ENCODE results near the gene FMOD.
"Not testable (repeated sequence)": the region's sequence is repeated elsewhere in the genome, so short reads cannot be mapped to it uniquely, and the experiment has no call there.

Gene FMOD

DNA sequence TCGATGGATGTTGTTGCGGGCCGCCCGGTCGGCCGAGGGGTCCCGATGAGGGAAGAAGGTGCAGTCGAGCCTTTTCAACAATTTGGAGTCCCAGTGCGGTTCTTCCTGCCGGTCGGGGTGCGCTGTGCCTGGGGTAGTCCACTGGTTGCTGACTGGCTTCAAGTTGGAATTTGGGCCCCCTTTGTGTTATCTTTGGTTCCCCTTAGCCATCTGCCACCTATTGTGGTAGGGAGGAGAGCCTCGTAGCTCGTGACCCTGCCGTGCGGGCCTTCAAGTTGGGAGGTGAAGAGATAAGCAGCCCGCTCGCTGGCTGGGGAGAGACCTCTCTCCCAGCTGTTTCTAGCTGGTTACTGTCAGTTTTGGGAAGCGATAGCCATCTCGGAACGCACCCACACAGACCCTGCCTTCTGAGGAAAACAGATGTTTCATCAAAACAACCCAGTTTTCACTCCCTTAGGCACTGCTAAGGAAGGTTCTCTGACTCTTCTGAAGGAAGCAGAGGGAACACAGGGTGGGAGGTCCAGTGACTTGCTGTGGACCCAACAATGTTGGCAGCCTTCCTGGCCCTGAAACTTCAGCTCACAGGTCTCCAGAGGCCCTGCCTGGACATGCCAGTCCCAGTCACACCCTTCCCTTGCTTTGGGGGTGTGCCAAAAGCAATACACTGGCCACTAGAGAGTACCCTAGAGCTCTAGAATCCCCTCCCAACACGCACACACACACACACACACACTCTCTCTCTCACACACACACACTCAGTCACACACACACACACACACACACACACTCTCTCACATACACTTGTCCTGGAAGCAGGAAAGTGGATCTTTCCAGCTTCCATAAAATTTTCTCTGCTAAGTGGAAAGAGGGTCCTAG is 44.6 kb downstream of the FMOD start:
- no peak for DNase-seq (ENCODE audit: low read depth in 2 of 2)

DNA sequence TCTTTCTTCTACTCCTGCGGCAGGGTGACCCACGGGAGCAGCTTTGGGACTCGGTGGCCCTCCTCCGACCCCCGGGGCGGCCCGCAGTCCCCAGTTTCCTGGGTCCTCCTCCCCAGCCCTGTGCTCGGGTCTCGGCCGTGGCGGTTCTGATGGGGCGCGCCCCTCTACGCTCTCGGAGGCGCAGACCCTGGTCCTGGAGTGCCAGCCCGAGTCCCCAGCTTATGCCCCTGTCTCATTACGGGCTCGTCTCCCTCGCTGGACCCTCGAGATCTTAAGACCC is 45.2 kb downstream of the FMOD start:
- no peak for DNase-seq (ENCODE audit: low read depth in 2 of 2)

DNA sequence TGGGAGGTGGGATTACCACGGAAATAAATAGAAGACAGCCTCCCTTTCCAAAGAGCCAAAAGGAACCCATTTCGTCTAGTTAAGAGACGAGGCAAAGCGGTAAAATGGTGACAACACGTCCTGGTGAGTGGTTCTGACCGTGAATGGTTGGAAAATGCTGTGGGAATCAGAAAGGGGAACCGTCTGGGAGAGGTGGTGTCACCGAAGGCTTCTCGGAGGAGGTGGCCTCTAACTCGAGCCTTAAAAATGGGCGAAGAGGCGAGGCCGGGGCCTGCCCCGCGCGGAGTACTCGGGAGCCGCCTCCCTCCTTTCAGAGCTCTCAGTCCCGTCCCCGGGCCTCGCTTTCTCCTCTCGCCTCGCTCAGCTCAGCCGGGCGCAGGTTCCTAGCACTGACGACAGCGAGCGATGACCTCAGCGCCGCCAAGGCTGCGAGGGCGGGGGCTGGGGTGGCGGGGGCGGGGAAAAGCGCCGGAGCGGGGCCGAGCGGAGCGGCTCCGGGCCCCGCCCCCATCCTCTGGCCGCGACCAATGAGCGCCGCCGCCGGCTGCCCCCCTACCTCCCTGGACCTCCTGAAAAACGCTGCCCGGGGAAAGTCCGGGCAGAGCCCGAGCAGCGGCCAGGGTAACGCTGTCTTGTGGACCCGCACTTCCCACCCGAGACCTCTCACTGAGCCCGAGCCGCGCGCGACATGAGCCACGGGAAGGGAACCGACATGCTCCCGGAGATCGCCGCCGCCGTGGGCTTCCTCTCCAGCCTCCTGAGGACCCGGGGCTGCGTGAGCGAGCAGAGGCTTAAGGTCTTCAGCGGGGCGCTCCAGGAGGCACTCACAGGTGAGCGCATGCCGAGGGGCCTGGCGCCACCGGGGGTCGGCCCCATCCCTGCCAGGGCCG is 45.8 kb downstream of the FMOD start, which contains the start of gene BTG2:
Gene BTG2, plus strand, starts transcription at position 601 of the 890 bp plus-strand sequence. Its CDS starts 88 bp downstream, at position 689.
- peak; percentile 85 to 88 for DNase-seq (ENCODE audit: low read depth in 2 of 2)

DNA sequence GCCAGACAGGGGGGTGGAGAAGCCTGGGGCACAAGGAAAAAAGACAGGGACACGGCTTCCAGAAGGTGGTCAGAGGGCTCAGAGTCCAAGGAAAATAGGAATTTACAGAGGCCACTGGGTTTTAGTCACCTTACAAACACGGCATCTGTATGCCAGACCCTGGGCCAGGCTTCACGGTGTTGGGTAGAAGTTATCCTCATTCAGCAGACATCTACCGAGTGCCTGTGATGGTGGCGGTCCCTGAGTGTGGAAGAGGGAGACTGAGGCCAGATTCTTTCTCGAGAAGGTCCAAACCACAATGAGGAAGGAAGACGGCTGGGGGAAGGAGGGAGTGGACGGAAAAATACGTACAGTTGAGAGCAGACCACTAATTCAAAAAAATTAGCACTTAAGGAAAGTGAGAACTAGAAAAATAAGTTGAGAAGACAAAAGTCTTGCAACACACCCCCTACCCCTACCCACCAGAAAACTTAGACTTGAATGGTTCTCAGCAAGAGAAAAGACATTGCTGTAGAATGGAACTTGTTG is 46.5 kb downstream of the FMOD start:
- no peak for DNase-seq (ENCODE audit: low read depth in 2 of 2)

DNA sequence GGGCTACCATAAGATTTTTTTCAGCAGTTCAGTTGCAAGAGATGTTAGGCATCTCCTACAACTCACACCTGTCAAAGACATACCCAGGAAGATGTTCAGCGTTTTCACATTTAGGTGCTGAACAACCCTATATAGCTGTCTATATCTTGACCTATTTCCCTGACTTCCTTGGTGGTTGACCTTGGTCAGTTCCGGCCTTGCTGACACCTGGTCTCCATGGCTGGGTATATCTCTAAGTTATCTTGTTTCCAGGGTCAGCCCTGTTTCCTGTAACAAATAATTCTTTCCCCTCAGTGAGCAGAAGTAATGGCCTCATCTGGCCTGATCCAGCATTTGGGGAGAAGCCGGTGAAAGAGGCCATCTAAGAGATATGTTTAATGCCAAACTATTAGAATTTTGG is 48.0 kb downstream of the FMOD start:
- DNase-seq (ENCODE audit: low read depth in 2 of 2) = no peak

DNA sequence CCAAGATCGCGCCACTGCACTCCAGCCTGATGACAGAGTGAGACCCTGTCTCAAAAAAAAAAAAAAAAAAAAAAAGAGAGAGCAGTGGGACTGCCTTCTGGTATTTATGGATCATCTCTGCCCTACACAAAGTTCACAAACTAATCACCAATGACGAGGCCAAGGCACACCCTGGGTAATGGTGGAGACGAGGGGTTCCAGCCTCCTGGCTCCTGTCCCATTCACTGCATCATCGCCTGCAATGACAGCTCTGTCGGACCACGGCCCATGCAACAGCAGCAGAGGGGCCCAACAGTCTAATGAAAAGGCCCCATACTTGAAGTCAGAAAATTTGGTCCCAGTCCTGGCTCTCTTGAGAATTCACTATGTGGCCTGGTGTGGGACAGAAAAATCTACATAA is 48.5 kb downstream of the FMOD start:
- no peak for DNase-seq (ENCODE audit: low read depth in 2 of 2)

DNA sequence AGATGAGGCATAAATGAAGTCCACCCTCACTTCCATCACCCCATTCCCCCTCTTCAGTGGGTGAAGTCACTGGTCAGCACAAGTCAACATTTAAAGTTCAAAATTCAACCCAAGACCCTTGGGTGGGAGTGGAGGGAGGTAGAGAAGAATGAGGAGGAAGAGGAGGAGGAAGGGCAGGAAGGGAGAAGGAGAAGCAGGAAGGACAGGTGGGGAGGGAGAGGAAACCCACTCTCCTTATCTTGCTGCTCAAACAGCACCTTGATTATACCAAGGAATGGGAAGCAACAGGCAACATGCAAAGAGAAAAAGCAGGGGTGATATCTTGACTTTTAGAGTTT is 49.6 kb downstream of the FMOD start:
- DNase-seq (ENCODE audit: low read depth in 2 of 2) = no peak

DNA sequence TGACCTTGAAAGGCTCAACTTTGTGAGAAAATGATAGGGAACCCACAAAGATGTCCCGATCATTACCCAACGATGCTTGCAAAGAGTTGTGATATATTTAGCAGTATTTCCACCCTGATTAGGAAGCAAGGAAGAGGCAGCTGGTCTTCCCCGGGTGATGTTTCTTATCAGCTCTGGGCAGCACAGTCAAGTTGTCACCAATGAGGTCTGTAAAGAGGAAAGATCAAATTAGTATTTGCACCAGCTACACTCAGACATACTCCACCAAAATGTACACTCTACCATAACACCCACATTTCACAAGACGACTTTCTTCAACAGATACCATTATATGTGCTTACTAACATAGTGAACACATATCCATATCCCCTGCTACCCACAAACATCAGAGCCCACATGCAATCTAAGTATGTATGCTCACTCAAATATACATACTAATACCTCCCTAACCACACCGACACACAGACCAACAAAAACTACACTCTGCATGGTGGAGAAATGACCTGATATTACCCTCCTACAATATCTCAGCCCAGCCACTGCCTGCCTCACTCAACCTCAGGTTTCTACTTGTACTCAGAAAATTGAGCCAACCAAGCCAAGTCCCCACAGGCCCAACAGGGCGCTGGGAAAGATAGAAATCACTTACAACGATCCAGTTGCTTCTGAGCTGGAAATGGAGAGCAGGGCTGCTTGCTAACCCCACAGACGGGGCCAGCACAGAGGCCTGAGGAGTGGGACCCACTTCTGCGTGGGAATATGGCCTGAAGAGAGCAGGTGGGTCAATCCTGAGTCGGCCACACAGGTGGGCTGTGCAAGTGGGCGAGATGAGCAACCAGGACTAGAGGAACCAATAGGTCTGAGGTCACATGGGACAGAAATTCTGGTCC is 50.2 kb downstream of the FMOD start:
- no peak for DNase-seq (ENCODE audit: low read depth in 2 of 2)

DNA sequence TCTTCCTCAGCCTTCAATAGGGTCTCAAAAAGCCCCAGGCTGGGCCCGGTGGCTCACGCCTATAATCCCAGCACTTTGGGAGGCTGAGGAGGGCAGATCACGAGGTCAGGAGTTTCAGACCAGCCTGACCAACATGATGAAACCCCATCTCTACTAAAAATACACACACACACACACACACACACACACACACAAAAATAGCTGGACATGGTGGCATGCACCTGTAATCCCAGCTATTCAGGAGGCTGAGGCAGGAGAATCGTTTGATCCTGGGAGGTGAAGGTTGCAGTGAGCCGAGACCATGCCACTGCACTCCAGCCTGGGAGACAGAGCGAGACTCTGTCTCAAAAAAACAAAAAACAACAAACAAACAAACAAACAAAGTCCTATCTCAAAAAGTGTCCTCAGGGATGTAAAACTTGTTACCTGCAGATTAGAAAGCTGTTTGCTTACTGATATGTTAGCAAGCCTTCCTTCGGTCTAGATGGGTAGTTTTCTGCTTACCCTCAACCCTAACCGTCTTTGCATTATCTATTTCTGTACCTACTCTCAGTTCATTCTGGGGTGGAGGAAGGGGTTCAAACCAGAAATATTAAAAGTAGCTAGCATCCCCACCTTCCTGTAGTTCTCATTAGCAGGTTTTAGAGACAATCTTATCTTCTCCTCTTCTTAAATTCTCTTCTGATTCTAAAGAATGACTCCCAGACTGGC is 51.0 kb downstream of the FMOD start:
- DNase-seq (ENCODE audit: low read depth in 2 of 2) = not testable (repeated sequence)

DNA sequence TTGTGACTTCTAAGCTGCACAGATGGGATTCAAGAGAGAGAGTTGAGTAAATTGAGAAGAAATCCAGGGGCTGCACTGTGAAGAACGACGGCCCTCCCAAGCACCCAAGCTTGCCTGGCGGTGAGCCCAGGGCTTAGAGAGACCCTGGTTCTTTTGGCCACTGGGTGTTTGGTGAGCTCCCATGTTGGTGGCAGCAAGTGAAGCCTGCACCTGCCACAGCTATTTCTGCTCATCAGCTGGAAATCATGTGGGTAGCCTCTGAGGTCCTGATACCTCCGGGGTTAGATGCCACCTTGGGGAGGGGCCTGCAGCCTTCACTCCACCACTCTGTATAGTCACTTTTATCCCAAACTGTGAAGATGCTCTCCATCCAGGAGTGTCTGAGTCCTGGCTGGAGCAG is 51.8 kb downstream of the FMOD start:
- DNase-seq (ENCODE audit: low read depth in 2 of 2) = no peak

DNA sequence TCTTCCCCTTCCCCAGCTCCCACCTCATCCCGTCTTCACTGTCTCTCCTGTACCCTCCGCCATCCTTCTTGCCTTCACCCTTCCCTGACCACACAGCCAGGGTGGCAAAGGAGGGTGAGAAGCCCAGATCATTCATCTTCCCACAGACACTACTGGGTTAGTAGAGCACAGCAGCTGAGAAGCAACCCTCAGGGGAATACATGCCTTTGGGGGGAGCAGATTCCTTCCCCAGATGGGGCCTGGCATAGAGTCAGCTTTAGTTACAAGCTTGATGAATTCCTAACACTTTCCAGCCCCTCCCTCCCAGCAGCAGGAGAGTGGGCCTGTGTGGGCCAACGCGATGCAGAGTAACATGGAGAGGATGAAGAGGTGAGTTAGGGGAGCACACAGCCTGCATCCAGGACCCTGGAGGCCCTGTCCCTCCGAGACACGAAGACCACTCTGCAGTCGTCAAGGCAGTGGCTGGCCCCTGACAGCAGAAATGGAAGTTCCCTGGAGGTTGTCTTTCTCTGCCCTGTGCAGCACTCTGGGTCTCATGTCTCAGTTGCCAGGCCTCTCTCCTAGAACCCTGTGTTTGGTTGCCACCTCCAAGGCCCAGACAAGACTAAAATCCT is 54.4 kb downstream of the FMOD start:
- no peak for DNase-seq (ENCODE audit: low read depth in 2 of 2)

DNA sequence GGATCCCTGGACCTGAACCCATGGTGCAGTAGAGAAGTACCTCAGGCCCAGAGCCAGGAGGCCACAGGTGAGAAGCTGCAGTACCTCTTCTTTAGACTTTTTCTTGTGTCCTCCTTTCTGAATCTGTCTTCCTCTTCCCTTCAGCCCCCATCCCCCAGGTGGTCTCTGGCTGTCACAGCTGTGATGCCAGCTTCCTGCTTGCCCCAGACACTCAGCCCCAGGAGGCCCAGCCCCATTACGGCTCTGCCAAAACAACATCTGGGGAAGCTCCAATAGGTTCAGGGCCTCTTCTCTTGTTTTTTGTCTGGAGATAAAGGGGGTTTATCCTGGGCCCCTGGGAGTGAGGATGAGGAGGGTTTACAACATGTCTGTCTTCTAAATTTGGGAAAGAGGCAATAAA is 55.1 kb downstream of the FMOD start:
- no peak for DNase-seq (ENCODE audit: low read depth in 2 of 2)

DNA sequence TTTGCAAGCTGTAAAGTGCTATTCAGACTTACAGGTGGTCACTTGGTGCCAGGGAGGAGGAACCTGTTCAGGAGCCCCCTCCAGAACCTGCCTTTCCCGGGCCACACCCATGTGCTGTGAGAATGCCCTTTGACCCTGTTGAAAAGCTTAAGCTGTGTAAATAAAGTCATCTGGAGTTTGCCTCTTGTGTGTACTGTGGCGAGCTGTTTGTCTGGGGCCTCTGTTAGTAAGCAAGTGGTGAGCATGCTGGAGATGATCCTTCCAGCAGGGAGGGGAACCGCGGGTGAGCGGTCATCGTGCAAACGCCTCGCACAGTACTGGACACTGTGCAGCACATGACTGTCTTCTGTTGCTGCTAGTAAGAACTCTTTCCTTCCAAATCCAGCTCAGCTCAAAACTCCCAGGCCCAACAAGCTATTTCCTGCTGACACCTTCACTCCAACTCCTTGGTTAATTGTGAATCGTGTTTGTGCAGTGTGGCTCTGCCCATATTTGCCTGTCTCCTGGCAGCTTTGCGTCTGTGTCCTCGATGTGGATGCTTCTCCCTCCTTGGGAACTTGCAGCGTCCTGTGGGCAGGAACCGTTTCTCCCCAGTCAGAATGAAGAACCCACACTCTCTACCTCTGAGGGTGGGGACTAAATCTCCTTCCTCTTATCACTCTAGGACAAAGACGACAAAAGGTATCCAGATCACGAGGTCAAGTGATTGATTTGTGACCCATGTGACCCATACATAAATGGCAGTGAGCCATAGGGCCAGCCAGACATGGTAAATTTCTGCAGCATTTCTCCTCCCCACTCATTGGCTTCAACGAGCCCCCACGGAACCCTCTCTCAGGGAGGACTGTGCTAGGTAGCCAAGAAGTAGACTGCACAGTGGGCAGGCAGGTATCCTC is 59.5 kb downstream of the FMOD start:
- DNase-seq (ENCODE audit: low read depth in 2 of 2) = no peak

All from stimulated activated CD8-positive, alpha-beta memory T cell treated with anti-CD3 and anti-CD28 coated beads, Interleukin-2, amount 100 ng/mL, for 48 hours (primary cell).